NCI-H1048 (cell line): ENCODE measurements around the gene AKAP8.
"Not testable (repeated sequence)": the region's sequence is repeated elsewhere in the genome, so short reads cannot be mapped to it uniquely, and the experiment has no call there.

Source experiments
- DNase-seq: peaks from one replicate; lab custom pipeline; 2025; lab: John Stamatoyannopoulos, UW

Gene AKAP8

GRCh38 chr19:15404097-15404779 lies 24.7 kb upstream of the AKAP8 start:
- no peak for DNase-seq

- no peak for DNase-seq
These were observed 23.6 kb upstream of the AKAP8 start for GRCh38 chr19:15403151-15403531.

GRCh38 chr19:15402411-15403150 lies 23.0 kb upstream of the AKAP8 start:
- no peak for DNase-seq

GRCh38 chr19:15401397-15401710 lies 21.8 kb upstream of the AKAP8 start:
- DNase-seq, result no peak

- DNase-seq, result no peak
These were observed 21.2 kb upstream of the AKAP8 start for GRCh38 chr19:15400521-15401396.

DNA sequence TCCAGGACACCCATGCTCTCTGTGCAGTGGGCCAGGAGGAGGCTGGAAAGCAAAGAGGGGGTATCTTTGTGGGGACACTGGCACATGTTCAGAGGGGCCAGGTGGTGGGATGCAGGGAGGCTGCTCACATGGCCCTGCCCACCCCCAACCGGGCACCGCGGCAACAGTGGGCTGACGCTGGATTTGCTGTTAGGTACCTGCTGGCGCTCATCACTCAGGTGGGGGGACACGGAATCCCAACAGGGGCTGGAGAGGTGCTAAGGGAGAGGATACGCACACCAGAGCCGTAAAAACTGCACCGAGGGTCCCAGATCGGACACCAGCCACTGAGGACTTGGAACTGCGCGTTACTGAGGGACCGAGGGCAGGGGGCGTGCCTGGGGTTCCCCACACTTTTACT lies 20.0 kb upstream of the AKAP8 start:
- DNase-seq, result no peak

DNA sequence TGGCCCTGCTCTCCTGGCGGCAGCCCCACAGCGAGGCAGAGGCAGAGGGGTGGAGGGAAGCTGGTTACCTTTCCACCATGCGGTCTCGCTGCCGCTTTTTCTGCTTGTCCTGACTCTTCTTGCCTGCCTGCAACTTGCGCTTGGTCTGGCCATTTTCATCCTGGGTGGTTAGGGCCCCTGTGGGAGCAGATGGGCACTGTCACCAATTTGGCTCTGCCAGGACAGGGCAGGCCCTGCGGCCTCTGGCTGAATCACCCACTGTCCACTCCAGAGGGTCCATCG lies 19.6 kb upstream of the AKAP8 start:
- DNase-seq, result no peak

- DNase-seq, result no peak
These were observed 19.1 kb upstream of the AKAP8 start for GRCh38 chr19:15398501-15399233.

- DNase-seq, result no peak
These were observed 18.2 kb upstream of the AKAP8 start for GRCh38 chr19:15397782-15398181.

GRCh38 chr19:15397236-15397635 lies 17.6 kb upstream of the AKAP8 start:
- DNase-seq, result no peak

- DNase-seq, result no peak
These were observed 16.8 kb upstream of the AKAP8 start for GRCh38 chr19:15396436-15396835.

DNA sequence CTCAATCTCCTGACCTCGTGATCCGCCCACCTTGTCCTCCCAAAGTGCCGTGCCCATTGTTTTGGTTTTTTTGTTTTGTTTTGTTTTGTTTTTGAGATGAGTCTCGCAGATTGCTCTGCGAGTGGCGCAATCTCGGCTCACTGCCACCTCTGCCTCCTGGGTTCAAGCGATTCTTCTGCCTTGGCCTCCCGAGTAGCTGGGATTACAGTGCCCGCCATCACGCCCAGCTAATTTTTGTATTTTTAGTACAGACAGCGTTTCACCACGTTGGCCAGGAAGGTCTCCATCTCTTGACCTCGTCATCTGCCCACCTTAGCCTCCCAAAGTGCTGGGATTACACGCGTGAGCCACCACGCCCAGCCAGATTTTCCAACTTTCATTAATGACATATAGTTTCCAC lies 15.7 kb upstream of the AKAP8 start:
- not testable (repeated sequence) for DNase-seq

- DNase-seq, result no peak
These were observed 14.8 kb upstream of the AKAP8 start for GRCh38 chr19:15394426-15394825.

DNA sequence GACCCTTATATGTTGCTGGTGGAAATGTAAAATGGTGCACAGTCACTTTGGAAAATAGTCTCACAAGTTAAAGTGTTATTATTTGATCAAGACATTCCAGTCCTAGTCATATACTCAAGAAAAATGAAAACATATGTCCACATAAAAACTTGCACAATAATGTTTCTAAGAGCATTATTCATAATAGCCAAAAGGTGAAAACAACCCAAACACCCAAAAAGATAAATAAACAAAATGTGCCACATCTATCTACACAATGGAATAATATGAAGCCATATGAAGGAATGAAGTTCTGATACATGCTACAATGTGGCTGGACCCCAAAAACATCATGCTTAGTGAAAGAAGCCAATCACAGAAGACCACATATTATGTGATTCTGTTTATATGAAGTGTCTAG lies 14.4 kb upstream of the AKAP8 start:
- DNase-seq, result no peak

DNA sequence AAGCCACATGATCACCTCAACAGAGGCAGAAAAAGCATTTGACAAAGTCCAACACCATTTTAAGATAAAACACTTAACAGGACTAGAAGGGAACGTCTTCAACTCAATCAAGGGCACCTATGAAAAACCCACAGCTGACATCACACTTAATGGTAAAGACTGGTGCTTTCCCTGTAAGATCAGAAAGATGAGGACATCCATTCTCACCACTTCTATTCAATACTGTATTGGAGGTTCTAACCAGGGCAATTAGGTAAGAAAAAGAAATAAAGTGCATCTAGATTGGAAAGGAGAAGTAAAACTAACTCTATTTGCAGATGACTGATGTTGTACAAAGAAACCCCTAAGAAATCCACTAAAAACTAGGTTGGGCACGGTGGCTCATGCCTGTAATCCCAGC lies 11.2 kb upstream of the AKAP8 start:
- DNase-seq, result no peak

DNA sequence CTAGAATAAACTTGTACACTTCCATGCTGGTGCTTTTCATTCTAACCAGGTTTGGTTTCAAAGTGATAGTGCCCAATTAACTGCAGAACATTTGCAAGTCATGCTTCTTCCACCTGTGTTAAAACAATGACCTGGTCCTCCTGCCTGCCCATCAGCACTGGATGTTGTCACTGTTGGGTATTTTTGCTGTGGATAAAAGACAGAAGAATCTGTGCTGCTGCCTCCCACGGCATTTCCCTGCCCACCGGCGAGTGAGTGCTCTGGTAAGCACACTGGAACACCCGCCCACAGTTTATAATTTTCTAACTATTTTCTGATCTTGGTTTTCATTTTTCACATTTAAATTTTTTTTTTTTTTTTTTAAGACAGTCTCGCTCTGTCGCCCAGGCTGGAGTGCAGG lies 2.3 kb upstream of the AKAP8 start:
- DNase-seq, result no peak

DNA sequence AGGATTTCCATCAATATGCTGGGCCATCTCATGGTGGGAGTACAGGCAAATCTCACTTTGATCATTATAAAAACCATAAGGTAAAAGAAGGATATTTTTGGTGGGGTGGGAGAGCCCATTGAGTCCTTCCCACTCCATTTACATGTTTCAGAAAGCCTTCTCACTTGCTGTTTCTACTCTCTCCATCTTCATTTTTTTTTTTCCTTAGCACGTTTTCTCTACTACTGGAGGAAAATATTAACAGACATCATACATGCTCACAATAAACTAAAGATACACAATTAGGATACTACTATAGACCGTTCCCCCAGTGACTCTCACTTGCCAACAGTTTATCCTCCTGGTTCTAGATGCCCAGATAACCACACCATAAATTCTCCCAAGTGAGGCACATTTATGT lies 1.8 kb upstream of the AKAP8 start:
- DNase-seq, result no peak

DNA sequence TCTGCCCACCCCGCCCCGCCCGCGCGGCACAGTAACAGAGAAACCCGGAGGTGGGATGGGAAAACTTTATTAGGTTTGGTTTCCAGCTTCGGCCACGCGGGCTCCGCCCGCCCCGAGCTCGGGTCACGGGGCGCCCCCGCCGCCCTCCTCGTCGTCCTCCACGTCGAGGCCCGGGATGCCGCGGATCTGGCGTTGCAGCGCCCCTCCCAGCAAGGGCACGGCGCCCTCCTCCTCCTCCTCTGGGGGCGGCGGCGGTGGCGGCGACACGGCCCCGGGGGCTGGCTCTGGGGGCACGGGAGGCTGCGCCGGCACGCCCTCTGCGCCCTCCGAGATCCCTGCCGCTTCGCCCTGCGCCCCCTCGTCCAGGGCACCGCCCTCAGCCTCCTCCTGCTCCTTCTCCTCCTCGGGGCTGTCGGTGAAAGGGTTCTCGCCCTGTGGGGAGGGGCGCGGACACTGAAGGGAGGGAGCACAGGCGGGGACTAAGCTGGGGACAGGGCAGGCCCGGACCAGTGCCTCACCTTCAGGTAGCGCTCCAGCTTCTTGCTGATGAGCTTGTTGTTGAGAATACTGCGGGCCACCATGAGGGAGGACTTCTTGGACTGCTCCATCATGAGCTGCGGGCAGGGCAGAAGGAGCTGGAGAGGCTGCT lies 536 bp upstream of the AKAP8 start:
- DNase-seq, result no peak

DNA sequence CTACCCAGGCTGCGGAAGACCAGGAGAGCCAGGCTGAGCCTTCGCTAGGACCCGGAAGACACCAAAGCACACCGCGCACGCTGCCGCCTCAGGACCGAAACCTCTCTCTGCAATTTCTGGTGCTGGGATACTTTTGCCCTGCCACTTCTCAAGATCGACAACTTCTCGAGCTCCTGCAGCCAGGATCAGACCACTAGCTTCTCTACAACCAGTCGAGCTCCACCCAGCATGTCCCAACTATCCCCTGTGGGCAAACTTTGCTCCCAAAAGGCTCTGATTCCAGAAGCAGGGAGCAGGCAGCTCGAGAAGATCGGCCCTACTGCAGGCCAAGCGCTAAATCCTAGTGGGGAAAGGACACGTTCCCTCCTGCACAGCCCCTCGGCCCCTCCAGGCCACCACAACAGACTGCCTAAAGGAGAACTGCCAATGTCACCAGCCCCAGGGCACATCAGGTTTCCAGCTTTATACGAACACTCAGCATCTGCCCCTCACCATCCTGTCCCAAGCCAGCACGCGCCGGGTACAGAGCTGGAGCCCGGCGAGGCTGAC lies 979 bp downstream of the AKAP8 start:
- DNase-seq, result no peak

DNA sequence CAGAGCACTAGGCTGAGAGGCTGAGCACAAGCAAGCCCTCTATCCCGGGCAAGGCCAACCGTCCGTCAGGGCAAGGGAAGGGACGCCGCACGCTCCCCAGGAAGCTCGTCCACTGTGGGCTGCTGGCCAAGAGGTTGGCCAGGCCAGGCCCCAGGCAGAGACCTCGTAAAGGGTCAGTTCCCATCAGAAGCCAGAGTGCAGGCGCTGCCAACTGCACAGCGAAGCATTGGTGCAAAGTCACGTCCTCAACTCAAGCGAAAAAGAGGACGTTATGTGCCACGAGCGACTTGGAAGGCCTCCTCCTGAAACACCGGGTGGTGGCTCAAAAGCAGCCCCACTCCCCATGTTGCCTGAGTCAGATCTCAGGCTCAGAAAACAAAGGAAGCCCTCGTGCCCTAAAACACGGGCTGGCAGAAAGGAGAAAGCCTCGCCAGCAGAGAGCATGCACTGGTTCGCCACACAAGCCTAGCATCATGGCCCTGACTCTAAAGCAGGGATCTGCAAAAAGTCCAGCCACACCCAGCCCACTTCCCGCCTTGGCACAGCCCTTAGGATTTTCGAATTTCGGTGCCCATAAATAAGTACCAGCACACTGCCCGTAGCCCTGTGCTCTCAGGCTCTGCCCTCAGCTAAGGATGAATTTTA lies 4.7 kb downstream of the AKAP8 start:
- no peak for DNase-seq

- DNase-seq, result no peak
These were observed 5.4 kb downstream of the AKAP8 start for GRCh38 chr19:15374105-15374651.
